Spleen (tissue), 11 donors: ENCODE results near the gene CACNA2D3. TPM values are rescaled to one million over a fixed set of nuclear protein-coding genes. Genes with fewer than 3 reads are reported as not detected.

Experiments
- DNase-seq: peaks from one replicate; pipeline ENCODE4 v3.0.0-alpha.2; 2020
- H3K27ac ChIP-seq, 8 donors: fragments of 200-600 bp; sonication (generic) in 7 of 8; 1 replicate in 4 of 8; 2 replicates in 4 of 8; pipeline versions ENCODE4 v1.5.0 to v1.8.0; 2016 to 2021; ENCODE audit warnings: inconsistent platforms in 4 of 8, mild to moderate bottlenecking in 4 of 8, moderate library complexity in 1 of 8
- H3K27me3 ChIP-seq, 7 donors: fragments of 200-600 bp; sonication (generic) in 6 of 7; replicated peaks in 1 of 7; 1 replicate in 4 of 7; 2 replicates in 3 of 7; pipeline versions ENCODE4 v1.5.0 to v1.8.0; 2016 to 2021; ENCODE audit warnings: inconsistent platforms in 3 of 7, mild to moderate bottlenecking in 1 of 7
- H3K36me3 ChIP-seq, 6 donors: fragments of 200-600 bp; sonication (generic) in 5 of 6; 1 replicate in 4 of 6; 2 replicates in 2 of 6; pipeline versions ENCODE4 v1.5.0 to v1.8.0; 2016 to 2021; ENCODE audit warnings: inconsistent platforms in 2 of 6
- H3K4me1 ChIP-seq, 6 donors: fragments of 200-600 bp; sonication (generic) in 5 of 6; 1 replicate in 3 of 6; 2 replicates in 3 of 6; pipeline versions ENCODE4 v1.5.0 to v1.8.0; 2016 to 2021; ENCODE audit warnings: inconsistent platforms in 3 of 6
- H3K4me3 ChIP-seq, 8 donors: fragments of 200-600 bp; sonication (generic) in 7 of 8; 1 replicate in 4 of 8; 2 replicates in 4 of 8; pipeline versions ENCODE4 v1.5.0 to v1.8.0; 2016 to 2021; ENCODE audit warnings: inconsistent platforms in 4 of 8, mild to moderate bottlenecking in 4 of 8, moderate library complexity in 2 of 8
- H3K9me3 ChIP-seq, 8 donors: fragments of 200-600 bp; sonication (generic) in 7 of 8; 1 replicate in 4 of 8; 2 replicates in 4 of 8; pipeline versions ENCODE4 v1.5.0 to v1.8.0; 2016 to 2021; ENCODE audit warnings: inconsistent platforms in 4 of 8
- POLR2A ChIP-seq, 3 donors: fragments of 450-650 bp; IDR thresholded peaks; one replicate each; pipeline ENCODE4 v1.5.1; 2017; ENCODE audit warnings: antibody characterized with exemption in 3 of 3, mild to moderate bottlenecking in 1 of 3
- POLR2AphosphoS5 ChIP-seq, 3 donors: sonication (generic); formaldehyde crosslinking; IDR thresholded peaks; one replicate each; pipeline ENCODE4 v1.5.1; 2017; ENCODE audit warnings: antibody characterized with exemption in 3 of 3
- WGBS, 5 donors: extraction: QIAGEN DNeasy Blood & Tissue Kit in 3 of 5; methylation state at CpG; one replicate each; pipeline versions ENCODE4 v1.1.5 to v1.1.7; 2013 to 2018; 5-methylcytosine and 5-hydroxymethylcytosine counted together
- intact Hi-C: fragments of 100-400 bp; cut with DNase I; formaldehyde crosslinking; loops from one replicate; pipeline ENCODE4 v1.15.0; 2023; ENCODE audit warnings: low total_unique reads
- polyA plus RNA-seq, 3 donors: library from polyadenylated mRNA; stranded (reverse); fragments of 200-250 nt; gene quantifications; one replicate each; pipeline ENCODE4 v1.2.1, GENCODE V29; 2013
- total RNA-seq, 7 donors: library from RNA; depleted of rRNA in 3 of 7; stranded (reverse); fragments of >200 nt in 3 of 7; fragmentation: NEBNext Ultra II Directional in 4 of 7; extraction: Animal tissue kit (Norgen Biotek cat#: 25700) in 4 of 7; gene quantifications; one replicate each; pipeline versions ENCODE4 v1.1.0 to v1.2.1, GENCODE V29; 2016 to 2021
- TF ChIP-seq, protein P1 (sequence below), 11 experiments: fragments of 200-600 bp in 7 of 11; fragments of 450-650 bp in 4 of 11; sonication (generic) in 4 of 11; IDR thresholded peaks in 8 of 11; conservative IDR thresholded peaks in 3 of 11; 1 replicate in 7 of 11; 2 replicates in 4 of 11; pipeline versions ENCODE4 v1.4.0 to v1.8.0; 2016 to 2021; ENCODE audit warnings: antibody characterized with exemption in 11 of 11, inconsistent platforms in 4 of 11, mild to moderate bottlenecking in 1 of 11
- donor health status: healthy with polysubstance abuse.
- donor health status: DM: no; HTN: no; CAD: no; lungs with moderate emphysema.
- donor health status: DM: no; HTN: no; CAD: no.
- donor health status: Bipolar disorder and iron deficiency.
- donor health status: healthy.
- donor health status: DM: no; HTN: no; CAD: no.
- donor health status: DM: yes; HTN: yes; CAD: no.

CACNA2D3 gene
- total and polyA plus RNA-seq, 10 donors: 0.83 to 4.9 (median 2.9) TPM

DNA sequence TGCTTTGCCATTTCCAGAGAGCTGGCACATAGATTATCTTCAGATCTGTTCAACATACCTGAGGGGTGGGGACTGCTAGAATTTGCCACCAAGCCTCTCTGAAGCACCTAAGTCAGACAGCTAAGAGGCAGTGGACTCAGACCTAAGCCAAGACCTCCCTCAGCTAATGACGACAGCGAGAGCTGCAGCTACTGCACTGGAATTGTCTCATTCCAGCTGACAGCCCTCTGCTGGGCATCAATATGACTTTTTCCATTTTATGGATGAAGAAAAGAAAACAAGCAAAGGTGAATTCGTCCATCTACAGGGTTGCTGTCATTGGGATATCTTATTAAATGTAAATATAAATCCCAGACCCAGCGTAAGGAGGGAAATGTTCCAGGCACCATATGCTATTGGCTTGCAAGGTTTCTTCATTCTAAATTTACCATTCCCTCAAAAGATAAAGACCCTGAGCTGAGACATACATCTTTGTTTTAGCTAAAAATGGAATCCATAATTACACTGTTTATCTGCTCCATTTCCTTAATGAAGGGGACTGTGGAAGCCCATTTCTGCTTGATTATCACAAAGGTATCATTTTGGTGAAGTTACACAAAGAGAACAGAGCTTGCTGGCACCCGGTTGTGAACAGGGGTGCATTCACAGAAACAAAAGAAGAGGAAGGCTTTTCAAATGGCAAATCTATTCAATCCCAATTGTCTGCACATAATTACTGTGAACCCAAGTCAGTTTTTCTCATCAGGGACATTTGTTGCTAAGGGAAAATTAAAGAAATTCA, 891.0 kb downstream of the CACNA2D3 start:
- H3K4me1 ChIP-seq: no peaks in the 10 kb centered on the region
- TF ChIP-seq POLR2A (IDR thresholded peaks at IDR 0.05) (no peak), POLR2AphosphoS5 (IDR thresholded peaks at IDR 0.05) (no peak)
- TF ChIP-seq, protein P1, sequence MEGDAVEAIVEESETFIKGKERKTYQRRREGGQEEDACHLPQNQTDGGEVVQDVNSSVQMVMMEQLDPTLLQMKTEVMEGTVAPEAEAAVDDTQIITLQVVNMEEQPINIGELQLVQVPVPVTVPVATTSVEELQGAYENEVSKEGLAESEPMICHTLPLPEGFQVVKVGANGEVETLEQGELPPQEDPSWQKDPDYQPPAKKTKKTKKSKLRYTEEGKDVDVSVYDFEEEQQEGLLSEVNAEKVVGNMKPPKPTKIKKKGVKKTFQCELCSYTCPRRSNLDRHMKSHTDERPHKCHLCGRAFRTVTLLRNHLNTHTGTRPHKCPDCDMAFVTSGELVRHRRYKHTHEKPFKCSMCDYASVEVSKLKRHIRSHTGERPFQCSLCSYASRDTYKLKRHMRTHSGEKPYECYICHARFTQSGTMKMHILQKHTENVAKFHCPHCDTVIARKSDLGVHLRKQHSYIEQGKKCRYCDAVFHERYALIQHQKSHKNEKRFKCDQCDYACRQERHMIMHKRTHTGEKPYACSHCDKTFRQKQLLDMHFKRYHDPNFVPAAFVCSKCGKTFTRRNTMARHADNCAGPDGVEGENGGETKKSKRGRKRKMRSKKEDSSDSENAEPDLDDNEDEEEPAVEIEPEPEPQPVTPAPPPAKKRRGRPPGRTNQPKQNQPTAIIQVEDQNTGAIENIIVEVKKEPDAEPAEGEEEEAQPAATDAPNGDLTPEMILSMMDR (IDR thresholded peaks at IDR 0.05 in 8 of 11, conservative IDR thresholded peaks at IDR 0.05 in 3 of 11): no peak
- H3K36me3 ChIP-seq: no peaks in the 10 kb centered on the region
- H3K4me3 ChIP-seq: no peak overlapping the region
- H3K9me3 ChIP-seq: no peaks in the 10 kb centered on the region
- no peaks in the 10 kb centered on the region for H3K27me3 ChIP-seq
- 67 to 79% (median 76%) methylated on average over 5 of the region's 5 CpGs for WGBS, 5 donors
- H3K27ac ChIP-seq: no peak overlapping the region
- no peak for DNase-seq
- intact Hi-C loops: no loop called here

DNA sequence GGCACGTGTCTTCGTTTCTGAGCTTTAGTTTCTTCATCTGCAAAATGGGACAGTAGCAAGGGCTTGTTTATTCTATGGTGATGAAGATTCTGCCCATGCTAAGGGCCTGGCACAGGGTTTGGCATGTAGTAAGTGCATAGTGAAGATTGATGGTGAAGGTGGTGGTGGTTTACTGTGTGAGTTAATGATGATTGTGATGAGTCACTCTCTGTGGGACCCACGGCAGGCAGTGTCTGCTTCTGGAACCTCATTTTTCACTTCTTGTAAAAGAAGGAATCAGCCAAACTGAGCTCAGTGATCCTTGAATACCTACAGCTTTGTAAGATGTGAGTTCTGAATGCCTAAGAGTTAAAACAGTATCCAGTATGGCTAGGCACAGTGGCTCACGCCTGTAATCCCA, 891.7 kb downstream of the CACNA2D3 start:
- Histone ChIP-seq H3K27me3 (no peaks in the 10 kb centered on the region), H3K27ac (no peak overlapping the region), H3K4me3 (no peak overlapping the region), H3K9me3 (no peaks in the 10 kb centered on the region), H3K36me3 (no peaks in the 10 kb centered on the region), H3K4me1 (no peaks in the 10 kb centered on the region)
- 72 to 81% (median 79%) methylated on average over 4 of the region's 4 CpGs for WGBS, 5 donors
- intact Hi-C loops: no loop called here
- TF ChIP-seq, protein P1 (IDR thresholded peaks at IDR 0.05 in 8 of 11, conservative IDR thresholded peaks at IDR 0.05 in 3 of 11): no peak
- no peak for TF ChIP-seq POLR2AphosphoS5 (IDR thresholded peaks at IDR 0.05)
- TF ChIP-seq POLR2A (IDR thresholded peaks at IDR 0.05): no peak
- no peak for DNase-seq

DNA sequence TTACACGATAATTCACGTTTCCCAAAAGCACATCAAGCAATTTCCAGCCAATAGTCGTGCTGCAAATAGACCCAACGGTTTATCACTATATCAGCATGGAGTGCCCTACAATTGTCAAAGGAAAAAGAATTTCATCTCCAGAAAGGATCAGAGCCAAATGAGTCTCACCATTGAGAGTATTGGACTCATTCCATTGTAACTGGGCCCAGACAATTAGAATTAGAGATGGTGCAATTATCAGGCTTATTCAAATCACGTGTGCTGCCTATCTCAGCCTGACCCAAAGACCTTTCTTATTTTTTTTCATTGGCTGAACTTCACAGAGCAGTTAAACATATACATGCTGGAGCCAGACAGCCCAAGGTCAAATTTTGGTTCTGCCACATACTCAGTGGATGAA, 892.6 kb downstream of the CACNA2D3 start:
- Histone ChIP-seq H3K9me3 (no peaks in the 10 kb centered on the region), H3K27ac (no peak overlapping the region), H3K4me1 (no peaks in the 10 kb centered on the region), H3K36me3 (no peaks in the 10 kb centered on the region), H3K4me3 (no peak overlapping the region), H3K27me3 (no peaks in the 10 kb centered on the region)
- 80 to 88% (median 86%) methylated on average over 5 of the region's 5 CpGs for WGBS, 5 donors
- TF ChIP-seq, protein P1 (IDR thresholded peaks at IDR 0.05 in 8 of 11, conservative IDR thresholded peaks at IDR 0.05 in 3 of 11): no peak
- TF ChIP-seq POLR2AphosphoS5 (IDR thresholded peaks at IDR 0.05) (no peak), POLR2A (IDR thresholded peaks at IDR 0.05) (no peak)
- DNase-seq: no peak
- intact Hi-C loops: no loop called here

DNA sequence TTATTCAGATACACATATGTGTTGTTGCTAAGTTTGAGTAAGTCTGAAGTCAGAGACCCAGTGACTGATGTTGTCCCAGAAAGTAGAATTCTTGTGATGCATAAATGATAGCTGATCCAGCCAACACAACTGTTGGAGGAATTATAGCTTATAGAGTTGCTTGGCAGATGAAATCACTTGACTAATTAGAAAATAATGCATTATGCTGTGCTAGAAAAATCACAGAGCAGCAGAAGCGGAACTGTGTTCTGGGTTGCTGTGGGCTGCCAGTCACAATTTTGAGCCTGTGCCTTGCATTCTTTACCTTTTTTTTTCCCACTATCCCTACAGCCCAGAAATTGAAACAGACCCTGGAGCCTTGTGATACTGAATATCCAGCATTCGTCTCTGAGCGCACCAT, 895.5 kb downstream of the CACNA2D3 start:
- Histone ChIP-seq H3K4me1 (no peaks in the 10 kb centered on the region), H3K36me3 (no peaks in the 10 kb centered on the region), H3K9me3 (no peaks in the 10 kb centered on the region), H3K27ac (no peak overlapping the region), H3K27me3 (no peaks in the 10 kb centered on the region), H3K4me3 (no peak overlapping the region)
- WGBS, 5 donors: 88 to 99% (median 96%) methylated on average over 3 of the region's 3 CpGs
- no peak for DNase-seq
- no peak for TF ChIP-seq POLR2A (IDR thresholded peaks at IDR 0.05)
- TF ChIP-seq, protein P1 (IDR thresholded peaks at IDR 0.05 in 8 of 11, conservative IDR thresholded peaks at IDR 0.05 in 3 of 11): no peak
- no peak for TF ChIP-seq POLR2AphosphoS5 (IDR thresholded peaks at IDR 0.05)
- intact Hi-C loops: no loop called here
